Middle frontal gyrus (tissue), 1 donor: ENCODE data around the gene SPAG4.
A peak's percentile ranks its signal among the peaks of the same experiment; 100 is the strongest.

Experiments used
- DNase-seq: peaks from one replicate; pipeline ENCODE4 v3.0.0-alpha.2; 2015; ENCODE audit warnings: low spot score; ENCODE audit errors: extremely low spot score

The SPAG4 gene

GRCh38 chr20:35598899-35599775 lies 16.5 kb upstream of the SPAG4 start:
- no peak for DNase-seq

GRCh38 chr20:35599776-35600120 lies 15.9 kb upstream of the SPAG4 start:
- DNase-seq, result no peak

- no peak for DNase-seq
These were observed 15.2 kb upstream of the SPAG4 start for GRCh38 chr20:35600176-35600992.

- DNase-seq, result peak; percentile 33
These were observed 14.3 kb upstream of the SPAG4 start for GRCh38 chr20:35600993-35601973.

- no peak for DNase-seq
These were observed 13.6 kb upstream of the SPAG4 start for GRCh38 chr20:35601990-35602389.

GRCh38 chr20:35602851-35603495 lies 12.7 kb upstream of the SPAG4 start:
- no peak for DNase-seq

GRCh38 chr20:35603695-35604448 lies 11.8 kb upstream of the SPAG4 start:
- DNase-seq, result no peak

- no peak for DNase-seq
These were observed 11.2 kb upstream of the SPAG4 start for GRCh38 chr20:35604449-35604747.

- no peak for DNase-seq
These were observed 9.5 kb upstream of the SPAG4 start for GRCh38 chr20:35606127-35606526.

- DNase-seq, result no peak
These were observed 8.5 kb upstream of the SPAG4 start for GRCh38 chr20:35607003-35607735.

- no peak for DNase-seq
These were observed 4.7 kb upstream of the SPAG4 start for GRCh38 chr20:35610833-35611427.

GRCh38 chr20:35611482-35611881 lies 4.1 kb upstream of the SPAG4 start:
- no peak for DNase-seq

- DNase-seq, result no peak
These were observed 1.1 kb downstream of the SPAG4 start for GRCh38 chr20:35616465-35617396.

GRCh38 chr20:35617397-35618262 lies 2.0 kb downstream of the SPAG4 start:
- no peak for DNase-seq

- no peak for DNase-seq
These were observed 2.9 kb downstream of the SPAG4 start for GRCh38 chr20:35618263-35619131.
